Uterus (tissue), 2 donors: ENCODE measurements around the gene FAR1.

ENCODE experiments used
- POLR2A ChIP-seq, 2 donors: fragments of 450-650 bp; IDR thresholded peaks; one replicate each; pipeline ENCODE4 v1.6.1; 2016; ENCODE audit warnings: antibody characterized with exemption in 2 of 2, mild to moderate bottlenecking in 1 of 2, moderate library complexity in 1 of 2
- TF ChIP-seq, protein P1 (sequence below), 4 experiments: fragments of 200-600 bp in 2 of 4; fragments of 450-650 bp in 2 of 4; sonication (generic) in 2 of 4; IDR thresholded peaks; one replicate each; pipeline ENCODE4 v1.5.1; 2016 to 2019; ENCODE audit warnings: antibody characterized with exemption in 4 of 4, mild to moderate bottlenecking in 2 of 4, moderate library complexity in 1 of 4

DNA sequence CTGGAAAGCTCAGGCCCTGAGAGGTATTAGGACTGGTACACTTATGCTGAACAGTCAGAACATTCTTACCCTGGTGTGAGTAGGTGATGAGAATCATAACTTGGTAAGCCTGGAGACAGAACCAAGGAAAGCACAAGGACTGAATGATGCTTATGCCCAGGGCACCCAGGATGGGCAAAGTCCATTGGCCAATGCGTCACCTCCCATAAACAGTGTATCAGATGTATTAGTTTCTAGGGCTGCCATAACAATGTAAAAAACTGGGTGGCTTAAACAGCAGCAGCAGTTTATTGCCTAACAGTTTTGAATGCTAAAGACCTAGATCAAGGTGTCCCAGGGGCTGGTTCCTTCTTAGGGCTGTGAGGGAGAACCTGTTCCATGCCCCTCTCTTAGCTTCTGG is 107.0 kb downstream of the FAR1 start:
- TF ChIP-seq, protein P1, sequence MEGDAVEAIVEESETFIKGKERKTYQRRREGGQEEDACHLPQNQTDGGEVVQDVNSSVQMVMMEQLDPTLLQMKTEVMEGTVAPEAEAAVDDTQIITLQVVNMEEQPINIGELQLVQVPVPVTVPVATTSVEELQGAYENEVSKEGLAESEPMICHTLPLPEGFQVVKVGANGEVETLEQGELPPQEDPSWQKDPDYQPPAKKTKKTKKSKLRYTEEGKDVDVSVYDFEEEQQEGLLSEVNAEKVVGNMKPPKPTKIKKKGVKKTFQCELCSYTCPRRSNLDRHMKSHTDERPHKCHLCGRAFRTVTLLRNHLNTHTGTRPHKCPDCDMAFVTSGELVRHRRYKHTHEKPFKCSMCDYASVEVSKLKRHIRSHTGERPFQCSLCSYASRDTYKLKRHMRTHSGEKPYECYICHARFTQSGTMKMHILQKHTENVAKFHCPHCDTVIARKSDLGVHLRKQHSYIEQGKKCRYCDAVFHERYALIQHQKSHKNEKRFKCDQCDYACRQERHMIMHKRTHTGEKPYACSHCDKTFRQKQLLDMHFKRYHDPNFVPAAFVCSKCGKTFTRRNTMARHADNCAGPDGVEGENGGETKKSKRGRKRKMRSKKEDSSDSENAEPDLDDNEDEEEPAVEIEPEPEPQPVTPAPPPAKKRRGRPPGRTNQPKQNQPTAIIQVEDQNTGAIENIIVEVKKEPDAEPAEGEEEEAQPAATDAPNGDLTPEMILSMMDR (IDR thresholded peaks at IDR 0.05): no peak
- no peak for TF ChIP-seq POLR2A (IDR thresholded peaks at IDR 0.05)
